SK-N-SH treated with all-trans-retinoic acid at 6 μM for 48 hours (cell line): ENCODE data around the gene SARNP.
"Not testable (repeated sequence)": the region's sequence is repeated elsewhere in the genome, so short reads cannot be mapped to it uniquely, and the experiment has no call there.

Experiments
- ATAC-seq: fragments of 200-7000 bp; cut with Tn5 transposase; 3 replicates; pipeline ENCODE4 v1.9.1; 2020; ENCODE audit warnings: mild to moderate bottlenecking, moderate library complexity
- ARNTL ChIP-seq: fragments of 450-650 bp; formaldehyde crosslinking; IDR thresholded peaks from 2 replicates; pipeline ENCODE4 v1.5.0; 2020; ENCODE audit warnings: low read depth, mild to moderate bottlenecking, moderate library complexity, borderline replicate concordance
- BACH2 ChIP-seq: fragments of 250-450 bp; sonication (Bioruptor Pico); IDR thresholded peaks from 2 replicates; pipeline ENCODE4 v1.9.0; 2021; ENCODE audit warnings: mild to moderate bottlenecking, borderline replicate concordance
- CREB5 ChIP-seq: fragments of 250-450 bp; sonication (Bioruptor Pico); IDR thresholded peaks from 2 replicates; pipeline ENCODE4 v1.5.1; 2020; ENCODE audit warnings: low read depth, mild to moderate bottlenecking, moderate library complexity
- CSDC2 ChIP-seq: fragments of 250-450 bp; sonication (Bioruptor Pico); IDR thresholded peaks from 2 replicates; pipeline ENCODE4 v1.5.0; 2020; ENCODE audit warnings: mild to moderate bottlenecking, moderate library complexity
- GLIS3 ChIP-seq: fragments of 250-450 bp; sonication (Bioruptor Pico); IDR thresholded peaks from 2 replicates; pipeline ENCODE4 v1.5.0; 2020; ENCODE audit warnings: mild to moderate bottlenecking, moderate library complexity
- ISL1 ChIP-seq: fragments of 250-450 bp; sonication (Bioruptor Pico); IDR thresholded peaks from 2 replicates; pipeline ENCODE4 v2.1.2; 2022; ENCODE audit warnings: mild to moderate bottlenecking, moderate library complexity
- PATZ1 ChIP-seq: fragments of 250-450 bp; sonication (Bioruptor Pico); IDR thresholded peaks from 2 replicates; pipeline ENCODE4 v1.8.0; 2020; ENCODE audit warnings: mild to moderate bottlenecking, moderate library complexity, borderline replicate concordance
- POU6F1 ChIP-seq: fragments of 250-450 bp; sonication (Bioruptor Pico); IDR thresholded peaks from 2 replicates; pipeline ENCODE4 v1.8.0; 2021; ENCODE audit warnings: low read depth, mild to moderate bottlenecking, moderate library complexity, borderline replicate concordance
- PPARA ChIP-seq: fragments of 250-450 bp; sonication (Bioruptor Pico); IDR thresholded peaks from 2 replicates; pipeline ENCODE4 v1.5.0; 2020; ENCODE audit warnings: mild to moderate bottlenecking, borderline replicate concordance
- RARB ChIP-seq: fragments of 250-450 bp; sonication (Bioruptor Pico); IDR thresholded peaks from 2 replicates; pipeline ENCODE4 v1.8.0; 2021; ENCODE audit warnings: mild to moderate bottlenecking, moderate library complexity
- SNAI2 ChIP-seq: fragments of 250-450 bp; sonication (Bioruptor Pico); IDR thresholded peaks from 2 replicates; pipeline ENCODE4 v1.5.0; 2020; ENCODE audit warnings: mild to moderate bottlenecking, moderate library complexity
- TCF4 ChIP-seq: fragments of 250-450 bp; sonication (Bioruptor Pico); IDR thresholded peaks from 2 replicates; pipeline ENCODE4 v1.8.0; 2021; ENCODE audit warnings: mild to moderate bottlenecking, moderate library complexity, borderline replicate concordance
- TOX ChIP-seq: fragments of 250-450 bp; sonication (Bioruptor Pico); IDR thresholded peaks from 2 replicates; pipeline ENCODE4 v1.8.0; 2021; ENCODE audit warnings: mild to moderate bottlenecking, moderate library complexity, borderline replicate concordance
- TSHZ2 ChIP-seq: fragments of 250-450 bp; sonication (Bioruptor Pico); IDR thresholded peaks from 2 replicates; pipeline ENCODE4 v1.5.0; 2020; ENCODE audit warnings: mild to moderate bottlenecking, moderate library complexity
- ZC3H10 ChIP-seq: fragments of 250-450 bp; sonication (Bioruptor Pico); IDR thresholded peaks from 2 replicates; pipeline ENCODE4 v1.5.1; 2021; ENCODE audit warnings: mild to moderate bottlenecking, moderate library complexity
- ZFP3 ChIP-seq: fragments of 250-450 bp; sonication (Bioruptor Pico); IDR thresholded peaks from 2 replicates; pipeline ENCODE4 v1.5.0; 2020; ENCODE audit warnings: mild to moderate bottlenecking, moderate library complexity
- ZFP30 ChIP-seq: fragments of 450-650 bp; formaldehyde crosslinking; IDR thresholded peaks from 2 replicates; pipeline ENCODE4 v1.5.0; 2022; ENCODE audit warnings: mild to moderate bottlenecking, moderate library complexity
- ZNF70 ChIP-seq: fragments of 450-650 bp; formaldehyde crosslinking; IDR thresholded peaks from 2 replicates; pipeline ENCODE4 v1.5.0; 2020; ENCODE audit warnings: mild to moderate bottlenecking, moderate library complexity
- TF ChIP-seq, protein P1 (sequence below): fragments of 250-450 bp; sonication (Bioruptor Pico); IDR thresholded peaks from 2 replicates; pipeline ENCODE4 v1.5.1; 2021; ENCODE audit warnings: mild to moderate bottlenecking, moderate library complexity

Gene SARNP, protein sequence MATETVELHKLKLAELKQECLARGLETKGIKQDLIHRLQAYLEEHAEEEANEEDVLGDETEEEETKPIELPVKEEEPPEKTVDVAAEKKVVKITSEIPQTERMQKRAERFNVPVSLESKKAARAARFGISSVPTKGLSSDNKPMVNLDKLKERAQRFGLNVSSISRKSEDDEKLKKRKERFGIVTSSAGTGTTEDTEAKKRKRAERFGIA

DNA sequence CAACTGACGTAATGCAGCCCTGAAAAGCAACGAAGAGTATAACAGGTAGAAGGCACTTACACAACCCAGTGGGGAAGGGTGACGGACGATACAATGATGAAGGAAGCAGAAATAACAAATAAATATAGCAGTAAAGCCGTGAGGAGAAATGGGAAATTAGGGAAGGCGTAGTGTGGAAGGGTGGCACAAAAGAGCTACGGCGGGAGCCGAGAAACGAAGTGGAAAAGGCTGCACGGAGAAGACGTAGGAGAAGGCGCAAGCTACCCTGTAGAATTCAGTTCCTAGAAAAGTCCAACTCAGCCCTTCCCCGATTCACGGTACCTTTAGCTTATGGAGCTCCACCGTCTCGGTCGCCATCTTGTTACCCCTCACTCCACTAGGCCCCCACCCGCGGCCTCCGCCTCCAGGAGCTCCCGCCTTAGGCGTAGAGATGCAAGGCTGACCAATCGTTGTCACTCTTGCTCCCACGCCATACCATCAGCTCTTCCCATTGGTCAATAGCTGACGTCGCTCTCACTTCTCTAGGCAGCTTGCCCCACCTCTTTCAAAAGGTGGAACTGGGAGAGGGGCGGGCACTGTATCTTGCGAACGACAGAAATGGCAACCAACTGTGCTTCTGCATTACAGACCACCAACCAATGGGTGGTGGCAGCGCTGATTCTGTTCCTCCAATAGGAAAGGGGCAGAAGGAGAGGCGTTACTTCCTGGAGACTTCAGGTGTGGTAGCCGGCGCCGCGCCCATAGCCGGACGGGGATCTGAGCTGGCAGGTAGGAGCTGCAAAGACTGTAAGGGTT lies at the start of gene SARNP, which contains the start of gene ORMDL2:
SARNP (minus strand) TSS at position 380 of the 795 bp plus-strand sequence; CDS start at position 357, 23 bp downstream.
ORMDL2 (plus strand) TSS at position 697 of the 795 bp plus-strand sequence. CDS start 959 bp downstream, outside the sequence.
- ATAC-seq, result peak; percentile 97
- TF ChIP-seq GLIS3 (CRISPR knock-in tag) (no peak), BACH2 (CRISPR knock-in tag) (no peak), TSHZ2 (CRISPR knock-in tag) (no peak), SNAI2 (CRISPR knock-in tag) (no peak), CSDC2 (CRISPR knock-in tag) (no peak), POU6F1 (CRISPR knock-in tag) (no peak), TOX (CRISPR knock-in tag) (no peak), PATZ1 (CRISPR knock-in tag) (no peak), ZC3H10 (CRISPR knock-in tag) (no peak), ZFP30 (no peak), ZFP3 (CRISPR knock-in tag) (no peak), CREB5 (no peak), PPARA (no peak)
- TF ChIP-seq, protein P1, sequence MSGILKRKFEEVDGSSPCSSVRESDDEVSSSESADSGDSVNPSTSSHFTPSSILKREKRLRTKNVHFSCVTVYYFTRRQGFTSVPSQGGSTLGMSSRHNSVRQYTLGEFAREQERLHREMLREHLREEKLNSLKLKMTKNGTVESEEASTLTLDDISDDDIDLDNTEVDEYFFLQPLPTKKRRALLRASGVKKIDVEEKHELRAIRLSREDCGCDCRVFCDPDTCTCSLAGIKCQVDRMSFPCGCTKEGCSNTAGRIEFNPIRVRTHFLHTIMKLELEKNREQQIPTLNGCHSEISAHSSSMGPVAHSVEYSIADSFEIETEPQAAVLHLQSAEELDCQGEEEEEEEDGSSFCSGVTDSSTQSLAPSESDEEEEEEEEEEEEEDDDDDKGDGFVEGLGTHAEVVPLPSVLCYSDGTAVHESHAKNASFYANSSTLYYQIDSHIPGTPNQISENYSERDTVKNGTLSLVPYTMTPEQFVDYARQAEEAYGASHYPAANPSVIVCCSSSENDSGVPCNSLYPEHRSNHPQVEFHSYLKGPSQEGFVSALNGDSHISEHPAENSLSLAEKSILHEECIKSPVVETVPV, result no peak

DNA sequence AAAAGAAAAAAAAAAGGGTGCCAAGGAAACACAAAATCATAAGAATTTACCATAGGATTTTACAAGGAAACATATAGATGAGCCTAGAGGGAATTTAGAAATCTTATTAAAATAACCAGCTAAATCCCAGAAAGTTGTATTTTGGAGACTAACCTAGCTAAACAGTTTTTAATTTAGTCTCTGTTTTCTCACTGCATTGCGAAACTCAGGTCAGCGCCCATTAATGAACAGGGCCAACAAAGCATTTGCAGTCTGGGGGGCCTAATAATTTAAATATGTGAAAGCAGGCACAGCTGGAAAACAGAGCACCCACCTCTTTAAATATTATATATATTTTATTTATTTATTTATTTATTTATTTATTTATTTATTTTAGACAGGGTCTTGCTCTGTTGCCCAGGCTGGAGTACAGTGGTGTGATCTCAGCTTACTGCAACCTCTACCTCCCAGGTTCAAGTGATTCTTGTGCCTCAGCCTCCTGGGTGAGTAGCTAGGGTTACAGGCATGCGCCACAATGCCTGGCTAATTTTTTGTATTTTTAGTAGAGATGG lies 49.0 kb upstream of the SARNP start:
- ATAC-seq, result not testable (repeated sequence)

- ATAC-seq, result no peak
- no peak for TF ChIP-seq ZC3H10 (CRISPR knock-in tag)
- no peak for TF ChIP-seq ISL1 (CRISPR knock-in tag)
- TF ChIP-seq RARB (CRISPR knock-in tag), result no peak
- TF ChIP-seq POU6F1 (CRISPR knock-in tag), result no peak
- TF ChIP-seq TCF4 (CRISPR knock-in tag), result no peak
- no peak for TF ChIP-seq ZNF70 (CRISPR knock-in tag)
- no peak for TF ChIP-seq CREB5
- TF ChIP-seq BACH2 (CRISPR knock-in tag), result no peak
- TF ChIP-seq ZFP3 (CRISPR knock-in tag), result no peak
- no peak for TF ChIP-seq ARNTL (CRISPR knock-in tag)
- no peak for TF ChIP-seq PPARA
- TF ChIP-seq SNAI2 (CRISPR knock-in tag), result no peak
- no peak for TF ChIP-seq PATZ1 (CRISPR knock-in tag)
Measured at GRCh38 chr12:55865327-55865726, 47.8 kb upstream of the SARNP start.

DNA sequence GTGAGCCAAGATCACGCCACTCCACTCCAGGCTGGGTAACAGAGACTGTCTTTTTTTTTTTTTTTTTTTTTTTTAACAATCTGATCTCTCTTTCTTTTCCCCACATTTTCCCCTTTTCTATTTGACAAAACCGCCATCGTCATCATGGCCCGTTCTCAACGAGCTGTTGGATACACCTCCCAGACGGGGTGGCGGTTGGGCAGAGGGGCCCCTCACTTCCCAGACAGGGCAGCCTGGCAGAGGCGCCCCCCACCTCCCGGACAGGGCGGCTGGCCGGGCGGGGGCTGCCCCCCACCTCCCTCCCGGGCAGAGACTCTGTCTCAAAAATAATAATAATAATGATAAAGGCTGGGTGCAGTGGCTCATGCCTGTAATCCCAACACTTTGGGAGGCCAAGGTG lies 45.4 kb upstream of the SARNP start:
- not testable (repeated sequence) for ATAC-seq
